Pancreas (tissue), 10 donors: ENCODE measurements around the gene SSBP3. TPM values are rescaled to one million over a fixed set of nuclear protein-coding genes. Genes with fewer than 3 reads are reported as not detected.

Experiments
- ATAC-seq, 4 donors: fragments of 200-7000 bp; cut with Tn5 transposase; one replicate each; pipeline versions ENCODE4 v1.8.0 to v1.9.1; 2020; ENCODE audit warnings: mild to moderate bottlenecking in 4 of 4, moderate library complexity in 4 of 4
- DNase-seq, 6 donors: peaks; one replicate each; pipeline ENCODE4 v3.0.0-alpha.2; 2020
- FAIRE-seq: peaks from 2 replicates; lab custom pipeline; 2012; peaks lifted over from hg19 to GRCh38; lab: Jason Lieb, UNC
- H3K27ac ChIP-seq, 4 donors: fragments of 200-600 bp; sonication (generic); 1 replicate in 3 of 4; 2 replicates in 1 of 4; pipeline versions ENCODE4 v1.5.0 to v1.8.0; 2020
- H3K27me3 ChIP-seq, 4 donors: fragments of 200-600 bp; one replicate each; pipeline ENCODE4 v1.8.0; 2021
- H3K36me3 ChIP-seq, 3 donors: fragments of 200-600 bp; sonication (generic) in 1 of 3; one replicate each; pipeline versions ENCODE4 v1.5.0 to v1.8.0; 2020 to 2021
- H3K4me1 ChIP-seq, 3 donors: fragments of 200-600 bp; one replicate each; pipeline ENCODE4 v1.8.0; 2021
- H3K4me3 ChIP-seq, 4 donors: fragments of 200-600 bp; sonication (generic) in 2 of 4; one replicate each; pipeline versions ENCODE4 v1.5.0 to v1.8.0; 2020 to 2021
- H3K9me3 ChIP-seq, 4 donors: fragments of 200-600 bp; one replicate each; pipeline ENCODE4 v1.8.0; 2021
- CTCF ChIP-seq, 4 donors: fragments of 200-600 bp; sonication (generic) in 3 of 4; IDR thresholded peaks; one replicate each; pipeline versions ENCODE4 v1.5.0 to v1.8.0; 2021; ENCODE audit warnings: antibody characterized with exemption in 4 of 4
- WGBS, 2 donors: extraction: QIAGEN DNeasy Blood & Tissue Kit; methylation state at CpG; one replicate each; pipeline ENCODE4 v1.1.7; 2013; 5-methylcytosine and 5-hydroxymethylcytosine counted together
- intact Hi-C, 3 donors: fragments of 100-400 bp; cut with DNase I; formaldehyde crosslinking; loops; one replicate each; pipeline versions ENCODE4 v1.11.1 to v1.14.2; 2022
- polyA plus RNA-seq, 2 donors: library from polyadenylated mRNA; stranded (reverse); fragments of 200-250 nt; gene quantifications; one replicate each; pipeline ENCODE4 v1.2.3, GENCODE V29; 2013
- total RNA-seq, 6 donors: library from RNA; stranded (reverse); fragmentation: NEBNext Ultra II Directional in 4 of 6; extraction: Animal tissue kit (Norgen Biotek cat#: 25700) in 4 of 6; gene quantifications; one replicate each; pipeline versions ENCODE4 v1.2.1 to v1.2.4, GENCODE V29; 2021 to 2023
- donor health status: healthy with polysubstance abuse.
- donor health status: DM: no; HTN: no; CAD: no; lungs with moderate emphysema.
- donor health status: DM: no; HTN: no; CAD: no.
- donor health status: control.
- donor health status: control.
- donor health status: Bipolar disorder and iron deficiency.
- donor health status: DM: yes; HTN: yes; CAD: no.
- donor health status: DM: no; HTN: no; CAD: no.
- donor health status: DM: no; HTN: no; CAD: no.
- donor health status: DM: yes; HTN: yes; CAD: no.

The SSBP3 gene
- total and polyA plus RNA-seq, 8 donors = 16.4 to 31.0 (median 22.9) TPM

- peaks cover 52 to 71% (median 66%) of the 10 kb centered on the region in 3 donors for H3K4me1 ChIP-seq
- no peak overlapping the region for H3K4me3 ChIP-seq
- ATAC-seq (no peak), FAIRE-seq (no peak), DNase-seq (peak in 2 of 6 donors; percentile 44 to 53)
- H3K9me3 ChIP-seq = no peaks in the 10 kb centered on the region
- no peaks in the 10 kb centered on the region for H3K27me3 ChIP-seq
- H3K27ac ChIP-seq = peak overlapping the region; percentile 24 to 89 (median 64)
- intact Hi-C loops = no loop called here
- no peaks in the 10 kb centered on the region for H3K36me3 ChIP-seq
- 60 to 70% methylated on average over 9 of the region's 9 CpGs for WGBS, 2 donors
- TF ChIP-seq CTCF (IDR thresholded peaks at IDR 0.05) = no peak
These were observed 127.2 kb downstream of the SSBP3 start for GRCh38 chr1:54278941-54279422.

DNA sequence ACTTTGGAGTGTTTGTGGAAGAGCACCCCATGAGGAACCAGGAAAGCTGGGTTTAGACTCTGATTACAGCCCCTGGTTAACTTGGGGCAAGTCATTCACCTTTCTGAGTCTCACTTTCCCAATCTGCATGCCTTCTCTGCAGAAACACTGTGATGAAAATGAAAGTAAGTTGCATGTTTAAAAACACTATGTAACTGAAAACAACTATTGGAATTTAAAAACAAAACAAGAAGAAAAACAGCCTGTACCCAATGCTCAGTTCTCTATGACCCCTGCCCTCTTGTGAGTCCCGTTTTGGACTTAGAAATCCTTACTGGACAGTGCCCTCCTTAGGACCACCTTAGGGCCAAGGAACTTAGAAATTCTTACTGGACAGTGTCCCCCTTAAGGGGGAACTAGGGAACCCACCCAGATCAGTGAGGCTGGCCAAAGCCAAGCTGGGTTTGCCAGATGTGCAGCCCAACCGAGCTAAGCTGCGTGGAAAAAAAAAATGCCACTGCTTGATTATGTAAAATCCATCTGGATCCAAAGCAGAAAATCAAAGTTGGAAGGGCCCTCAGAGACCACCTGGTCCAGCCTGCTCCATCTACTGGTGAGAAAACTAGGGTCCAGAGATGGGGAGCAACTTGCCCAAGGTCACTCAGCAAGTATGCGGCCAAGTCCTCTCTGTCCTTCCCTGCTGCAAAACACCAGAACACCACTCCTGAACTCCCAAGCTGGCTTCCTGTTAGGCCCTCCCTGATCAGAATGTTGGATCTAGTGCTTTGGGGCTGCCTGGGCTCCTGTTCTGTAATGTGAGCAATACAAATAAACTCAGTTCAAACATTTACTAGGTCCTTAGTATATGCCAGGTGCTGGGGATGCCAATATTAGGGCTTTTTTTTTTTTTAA lies 128.5 kb downstream of the SSBP3 start:
- FAIRE-seq = peak; percentile 34
- 13 to 14% methylated on average over 4 of the region's 4 CpGs for WGBS, 2 donors
- intact Hi-C loops = no loop called here
- ATAC-seq = peak; percentile 70 to 87 (median 82)
- H3K4me3 ChIP-seq = no peak overlapping the region
- no peaks in the 10 kb centered on the region for H3K27me3 ChIP-seq
- peak overlapping the region; percentile 23 to 89 (median 64) for H3K27ac ChIP-seq
- H3K9me3 ChIP-seq = no peaks in the 10 kb centered on the region
- no peak for TF ChIP-seq CTCF (IDR thresholded peaks at IDR 0.05)
- peaks cover 52 to 69% (median 61%) of the 10 kb centered on the region in 3 donors for H3K4me1 ChIP-seq
- peak in 4 of 6 donors; percentile 71 to 85 (median 78) for DNase-seq
- no peaks in the 10 kb centered on the region for H3K36me3 ChIP-seq

DNA sequence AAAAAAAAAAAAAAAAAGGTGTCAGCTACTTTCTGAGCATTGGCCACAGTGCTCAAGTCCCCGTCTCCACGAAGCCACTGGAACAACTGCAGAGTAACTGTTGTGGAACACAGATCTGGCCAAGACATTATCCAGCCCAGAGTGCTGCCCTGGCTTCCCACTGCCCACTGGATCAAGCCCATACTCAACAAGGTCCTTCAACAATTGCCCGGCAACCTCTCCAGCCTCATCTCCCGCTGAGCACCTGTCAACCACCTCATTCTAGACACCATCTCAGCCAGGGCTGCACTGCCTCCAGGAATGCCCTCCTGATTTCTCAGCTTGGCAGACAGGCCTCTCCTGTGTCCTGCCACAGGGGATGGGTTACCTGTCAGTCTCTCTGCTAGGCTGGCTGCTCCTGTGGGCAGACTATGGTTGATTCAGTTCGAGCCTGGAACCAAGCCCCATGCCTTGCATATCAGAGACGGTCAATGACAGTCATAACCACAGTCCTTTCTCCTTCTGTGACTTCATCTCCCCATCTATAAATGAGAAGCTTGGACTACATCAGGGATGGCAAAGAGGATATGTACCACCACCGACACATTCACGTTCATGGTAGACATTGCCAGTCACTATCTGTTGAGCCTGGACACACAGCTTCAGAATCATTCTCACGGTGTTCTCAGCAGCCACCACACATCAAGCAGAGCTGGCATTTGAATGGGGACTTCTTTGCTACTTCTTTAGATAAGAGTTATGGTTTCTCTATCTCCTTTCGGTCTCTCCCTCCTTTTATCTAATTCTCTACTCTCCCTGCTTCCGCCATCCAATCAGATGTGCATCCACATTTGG lies 129.4 kb downstream of the SSBP3 start:
- Histone ChIP-seq H3K27me3 (no peaks in the 10 kb centered on the region), H3K27ac (peak overlapping the region; percentile 53 to 89 (median 69)), H3K9me3 (no peaks in the 10 kb centered on the region), H3K4me1 (peaks cover 45 to 61% (median 54%) of the 10 kb centered on the region in 3 donors), H3K36me3 (no peaks in the 10 kb centered on the region), H3K4me3 (no peak overlapping the region)
- intact Hi-C loops = no loop called here
- TF ChIP-seq CTCF (IDR thresholded peaks at IDR 0.05) = no peak
- FAIRE-seq (no peak), DNase-seq (no peak), ATAC-seq (no peak)
- 79 to 83% methylated on average over 11 of the region's 11 CpGs for WGBS, 2 donors

GRCh38 chr1:54275349-54275748 lies 130.8 kb downstream of the SSBP3 start:
- no peak overlapping the region for H3K4me3 ChIP-seq
- peak overlapping the region; percentile 64 to 89 (median 80) for H3K27ac ChIP-seq
- no peaks in the 10 kb centered on the region for H3K9me3 ChIP-seq
- no peaks in the 10 kb centered on the region for H3K27me3 ChIP-seq
- WGBS, 2 donors = 23 to 38% methylated on average over 3 of the region's 3 CpGs
- peak; percentile 38 to 65 (median 63) for ATAC-seq
- intact Hi-C loops = no loop called here
- H3K36me3 ChIP-seq = no peaks in the 10 kb centered on the region
- DNase-seq = peak in 5 of 6 donors; percentile 58 to 89 (median 80)
- H3K4me1 ChIP-seq = peaks cover 44 to 57% (median 54%) of the 10 kb centered on the region in 3 donors
- FAIRE-seq = no peak
- no peak for TF ChIP-seq CTCF (IDR thresholded peaks at IDR 0.05)
